Right cardiac atrium (tissue), 5 donors: ENCODE measurements around the gene ELAPOR2. TPM values are rescaled to one million over a fixed set of nuclear protein-coding genes. Genes with fewer than 3 reads are reported as not detected.

Experiments
- ATAC-seq, 2 donors: fragments of 200-7000 bp; cut with Tn5 transposase; one replicate each; pipeline versions ENCODE4 v1.8.0 to v1.9.1; 2020; ENCODE audit warnings: moderate library complexity in 2 of 2, mild to moderate bottlenecking in 1 of 2
- DNase-seq, 3 donors: peaks; one replicate each; pipeline ENCODE4 v3.0.0-alpha.2; 2020
- H3K27ac ChIP-seq: one replicate; pipeline ENCODE4 v1.5.1; 2013; ENCODE audit warnings: mild to moderate bottlenecking, low read length, control low read depth, moderate library complexity
- H3K27me3 ChIP-seq: one replicate; pipeline ENCODE4 v1.6.1; 2013; ENCODE audit not compliant: control insufficient read depth, insufficient read depth
- H3K4me1 ChIP-seq: one replicate; pipeline ENCODE4 v1.6.1; 2013; ENCODE audit warnings: low read length; ENCODE audit not compliant: control insufficient read depth, insufficient read depth
- H3K4me3 ChIP-seq: one replicate; pipeline ENCODE4 v1.5.1; 2013; ENCODE audit warnings: low read length, control low read depth
- H3K9me3 ChIP-seq: one replicate; pipeline ENCODE4 v1.6.1; 2013; ENCODE audit warnings: low read length; ENCODE audit not compliant: control insufficient read depth
- WGBS: extraction: QIAGEN DNeasy Blood & Tissue Kit; methylation state at CpG from one replicate; pipeline ENCODE4 v1.1.7; 2013; 5-methylcytosine and 5-hydroxymethylcytosine counted together
- intact Hi-C, 4 donors: fragments of 100-400 bp; cut with DNase I; formaldehyde crosslinking; loops; one replicate each; pipeline versions ENCODE4 v1.11.0 to v1.14.0; 2022 to 2023
- polyA plus RNA-seq: library from polyadenylated mRNA; stranded (reverse); fragments of 200-250 nt; gene quantifications from one replicate; pipeline ENCODE4 v1.2.3, GENCODE V29; 2013
- total RNA-seq, 4 donors: library from RNA; stranded (reverse); fragmentation: NEBNext Ultra II Directional; extraction: Animal tissue kit (Norgen Biotek cat#: 25700); gene quantifications; one replicate each; pipeline ENCODE4 v1.2.1, GENCODE V29; 2021
- donor health status: healthy with polysubstance abuse.
- donor health status: DM: no; HTN: yes; CAD: no.
- donor health status: DM: no; HTN: no; CAD: no.
- donor health status: DM: no; HTN: yes; CAD: no; lungs with severe emphysema.
- donor health status: DM: yes; HTN: yes; CAD: no.

The ELAPOR2 gene
- total and polyA plus RNA-seq, 5 donors, result 5.3 to 14.0 (median 12.1) TPM

GRCh38 chr7:87013136-87013839 lies 46.2 kb downstream of the ELAPOR2 start:
- DNase-seq (no peak), ATAC-seq (no peak)
- 86% methylated on average over 3 of the region's 3 CpGs for WGBS
- Histone ChIP-seq H3K27ac (no peak overlapping the region), H3K4me3 (no peak overlapping the region), H3K9me3 (no peaks in the 10 kb centered on the region), H3K4me1 (no peaks in the 10 kb centered on the region), H3K27me3 (no peaks in the 10 kb centered on the region)
- intact Hi-C loops, result no loop called here

Other genes with a start within 250 kb of the ELAPOR2 start
- 10 to 100 TPM; 33.5 to 36.5 (median 36.0) TPM for gene DMTF1, start 92.8 kb upstream of the ELAPOR2 start, total RNA-seq
- 23.7 TPM for gene DMTF1, start 92.8 kb upstream of the ELAPOR2 start, polyA plus RNA-seq
- 10 to 100 TPM in 1 of 4 donors, 1 to 10 TPM in 3; 7.1 to 10.8 (median 8.7) TPM for gene TMEM243, start 160.1 kb upstream of the ELAPOR2 start, total RNA-seq
- 11.2 TPM for gene TMEM243, start 160.1 kb upstream of the ELAPOR2 start, polyA plus RNA-seq